ENCODE measurements around the gene SFR1.

The SFR1 gene

DNA sequence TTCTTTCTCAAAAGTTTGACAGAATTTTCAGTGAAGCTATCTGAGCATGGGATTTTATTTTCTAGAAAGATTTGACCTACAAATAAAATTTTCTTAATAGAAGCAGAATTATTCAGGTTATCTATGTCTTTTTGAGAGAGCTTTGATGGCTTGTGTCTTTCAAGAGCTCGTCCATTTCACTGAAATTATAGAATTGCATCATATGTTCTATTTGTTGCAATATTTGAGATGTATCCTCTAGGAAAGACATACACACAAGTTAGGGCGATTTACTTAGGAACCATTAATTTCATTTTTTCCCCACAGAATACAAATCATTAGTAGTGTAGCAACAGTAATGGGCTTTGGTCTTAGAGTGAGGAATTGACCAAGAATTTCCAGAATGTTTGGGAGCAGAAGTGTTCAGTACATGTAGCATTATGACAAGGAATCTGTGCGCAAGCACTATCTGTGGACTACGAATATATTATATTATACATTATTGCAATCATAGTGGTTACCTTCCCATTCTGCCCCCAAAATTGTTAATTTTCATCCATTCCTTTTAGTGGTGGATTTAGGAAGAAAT is 23.5 kb upstream of the SFR1 start:
- TF ChIP-seq ZFX (IDR thresholded peaks at IDR 0.05) (no peak), CTCF (conservative IDR thresholded peaks at IDR 0.05) (no peak)
- H3K27ac ChIP-seq = no peak overlapping the region

- H3K27ac ChIP-seq = no peak overlapping the region
- TF ChIP-seq CTCF (conservative IDR thresholded peaks at IDR 0.05) = no peak
- TF ChIP-seq ZFX (IDR thresholded peaks at IDR 0.05) = no peak
Measured at GRCh38 chr10:104099269-104099668, 22.7 kb upstream of the SFR1 start.

DNA sequence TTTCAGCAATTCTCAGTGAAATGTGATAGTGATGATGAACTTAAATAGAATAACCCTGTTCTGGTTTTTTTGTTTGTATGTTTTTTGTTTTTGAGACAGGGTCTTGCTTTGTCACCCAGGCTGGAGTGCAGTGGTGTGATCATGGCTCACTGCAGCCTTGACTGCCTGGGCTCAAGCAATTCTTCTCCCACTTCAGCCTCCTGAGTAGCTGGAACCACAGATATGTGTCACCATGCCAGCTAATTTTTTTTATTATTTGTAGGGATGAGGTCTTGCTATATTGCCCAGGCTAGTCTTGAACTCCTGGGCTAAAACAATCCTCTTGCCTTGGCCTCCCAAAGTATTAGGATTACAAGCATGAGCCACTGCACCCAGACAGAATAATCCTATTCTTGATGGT is 22.0 kb upstream of the SFR1 start:
- H3K27ac ChIP-seq = no peak overlapping the region
- TF ChIP-seq CTCF (conservative IDR thresholded peaks at IDR 0.05) (no peak), ZFX (IDR thresholded peaks at IDR 0.05) (no peak)

DNA sequence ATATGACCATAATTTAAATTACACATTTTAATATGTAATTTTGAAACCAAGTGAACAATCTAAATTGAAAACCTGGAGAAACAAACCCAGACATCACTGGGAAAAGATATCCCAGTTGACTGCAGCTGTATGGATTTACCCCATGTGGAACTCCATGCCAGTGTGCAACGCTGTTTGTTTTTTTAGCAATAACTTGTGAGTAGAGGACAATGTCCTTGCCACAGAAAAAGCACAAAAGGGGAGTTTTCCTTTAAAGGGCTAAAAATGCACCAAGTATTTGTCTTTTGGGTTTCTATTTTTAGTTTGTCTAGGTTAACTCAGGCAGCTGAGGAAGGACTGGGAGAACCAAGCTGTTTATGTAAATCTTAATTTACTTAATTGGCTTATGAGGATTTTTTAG is 21.2 kb upstream of the SFR1 start:
- H3K27ac ChIP-seq = no peak overlapping the region
- TF ChIP-seq CTCF (conservative IDR thresholded peaks at IDR 0.05) (no peak), ZFX (IDR thresholded peaks at IDR 0.05) (no peak)

- H3K27ac ChIP-seq = no peak overlapping the region
- no peak for TF ChIP-seq CTCF (conservative IDR thresholded peaks at IDR 0.05)
Measured at GRCh38 chr10:104101902-104102301, 20.1 kb upstream of the SFR1 start.

DNA sequence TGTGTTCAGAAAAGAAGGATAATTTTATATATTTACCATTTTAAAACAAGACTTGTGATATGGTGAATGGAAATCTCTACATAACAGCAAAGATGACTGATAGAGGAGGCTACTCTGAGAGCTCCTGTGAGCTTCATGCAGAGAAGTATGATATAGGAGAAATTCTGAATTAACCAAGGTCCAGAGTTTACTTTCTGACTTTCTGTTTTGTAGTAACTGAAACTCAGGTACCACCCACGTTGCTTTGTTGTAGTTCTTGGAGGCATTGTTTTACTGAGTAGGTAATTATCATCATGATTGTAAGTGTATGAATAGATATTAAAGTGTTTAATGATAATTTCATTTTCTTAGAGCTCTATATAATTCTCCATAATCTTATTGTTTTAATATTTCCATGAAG is 18.0 kb upstream of the SFR1 start:
- TF ChIP-seq ZFX (IDR thresholded peaks at IDR 0.05) (no peak), CTCF (conservative IDR thresholded peaks at IDR 0.05) (no peak)

DNA sequence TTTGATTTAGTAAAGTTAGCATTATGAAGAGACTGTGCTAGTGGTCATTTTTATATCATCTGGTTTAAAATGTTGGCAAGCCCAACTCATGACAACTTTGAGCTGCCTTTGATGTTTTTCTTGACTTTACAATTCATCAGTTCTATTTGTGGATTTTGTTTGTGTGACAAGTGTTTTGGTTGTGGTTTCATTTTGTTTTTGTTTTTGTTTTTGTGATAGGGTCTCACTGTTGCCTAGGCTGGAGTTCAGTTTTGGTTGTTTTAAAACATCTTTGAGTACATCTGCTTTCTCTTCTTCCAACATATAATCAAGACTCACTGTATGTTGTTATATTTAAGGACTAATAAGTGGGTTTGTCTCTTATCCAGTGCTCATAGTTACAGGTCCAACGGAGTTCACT is 17.6 kb upstream of the SFR1 start:
- TF ChIP-seq CTCF (conservative IDR thresholded peaks at IDR 0.05) = no peak
- no peak for TF ChIP-seq ZFX (IDR thresholded peaks at IDR 0.05)
- no peak overlapping the region for H3K27ac ChIP-seq

More for the DNA sequence above, 18.0 kb upstream of the SFR1 start:
- no peak overlapping the region for H3K27ac ChIP-seq
